ENCODE data around the gene LY9. TPM values are rescaled to one million over a fixed set of nuclear protein-coding genes. Genes with fewer than 3 reads are reported as not detected.

The LY9 gene
- total RNA-seq, 2 experiments from 2014 or later, result 19.5 to 19.6 TPM

DNA sequence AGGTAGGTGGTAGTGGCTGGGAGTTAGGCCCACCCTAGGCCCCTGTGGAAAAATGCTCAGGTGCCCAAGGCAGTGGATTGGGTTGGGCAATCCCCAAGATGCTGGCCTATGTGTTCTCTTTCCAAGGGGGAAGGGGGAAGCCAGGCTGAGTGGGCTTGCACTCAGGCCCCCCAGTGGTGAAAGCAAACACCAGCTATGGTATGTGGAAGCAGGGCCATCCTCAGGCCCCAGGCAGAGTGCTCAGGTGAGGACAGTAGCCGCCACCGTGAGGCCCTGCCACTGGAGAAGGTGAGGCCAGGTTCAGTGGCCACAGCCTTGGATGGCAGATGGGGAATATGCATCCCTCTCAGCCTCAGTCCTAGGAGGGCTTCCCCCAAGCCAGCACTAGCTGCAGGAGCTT, 11.8 kb downstream of the LY9 start:
- CTCF ChIA-PET, result interaction anchor here (0.5 to 2.5 kb wide), 8 partner anchors 19 to 395 kb away, joined by 3 to 16 read pairs (median 5); no protein-coding TSS in a partner anchor
- H3K4me1 Mint-ChIP-seq (ENCODE audit: low read depth), result peaks cover 82% of the 10 kb centered on the region
- no peak overlapping the region for H3K27ac Mint-ChIP-seq
- intact Hi-C loops (cut with micrococcal nuclease), result loop anchor here (10.0 kb wide), 1 partner anchor 883 kb away; the partner anchor contains the start of gene TAGLN2
- peaks cover 33% of the 10 kb centered on the region for H3K36me3 Mint-ChIP-seq (ENCODE audit: low read depth)
- no peak overlapping the region for H3K4me3 Mint-ChIP-seq
- H3K27me3 Mint-ChIP-seq (ENCODE audit: low read depth), result no peaks in the 10 kb centered on the region
- no peak for DNase-seq
- peaks cover 16% of the 10 kb centered on the region for H3K9me3 Mint-ChIP-seq

DNA sequence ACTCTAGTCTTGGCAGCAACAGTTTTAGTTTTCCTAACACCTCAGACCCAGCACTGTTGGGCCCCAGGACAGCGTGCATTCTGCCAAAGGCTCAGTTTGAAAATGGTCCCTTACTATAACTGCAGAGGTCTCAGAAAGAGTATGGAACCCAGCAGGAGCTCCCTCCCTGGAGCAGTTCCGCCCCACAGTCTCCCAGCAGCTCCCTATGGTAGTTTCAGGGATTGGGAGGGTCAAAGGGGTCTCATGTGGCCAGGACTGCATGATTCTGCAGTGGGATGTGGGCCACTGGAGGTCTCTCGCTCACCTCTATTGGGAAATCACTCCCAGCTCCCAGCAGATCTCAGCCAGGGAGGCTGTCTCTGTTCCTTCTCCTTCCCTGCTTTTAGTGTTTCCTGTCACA, 12.3 kb downstream of the LY9 start:
- Mint-ChIP-seq H3K27ac (no peak overlapping the region), H3K36me3 (ENCODE audit: low read depth) (peaks cover 33% of the 10 kb centered on the region), H3K4me3 (no peak overlapping the region), H3K27me3 (ENCODE audit: low read depth) (no peaks in the 10 kb centered on the region), H3K9me3 (peaks cover 16% of the 10 kb centered on the region), H3K4me1 (ENCODE audit: low read depth) (peaks cover 84% of the 10 kb centered on the region)
- intact Hi-C loops (cut with micrococcal nuclease), result loop anchor here (10.0 kb wide), 1 partner anchor 883 kb away; the partner anchor contains the start of gene TAGLN2
- CTCF ChIA-PET, result interaction anchor here (0.5 to 2.5 kb wide), 8 partner anchors 18 to 394 kb away, joined by 3 to 16 read pairs (median 5); no protein-coding TSS in a partner anchor
- DNase-seq, result no peak

DNA sequence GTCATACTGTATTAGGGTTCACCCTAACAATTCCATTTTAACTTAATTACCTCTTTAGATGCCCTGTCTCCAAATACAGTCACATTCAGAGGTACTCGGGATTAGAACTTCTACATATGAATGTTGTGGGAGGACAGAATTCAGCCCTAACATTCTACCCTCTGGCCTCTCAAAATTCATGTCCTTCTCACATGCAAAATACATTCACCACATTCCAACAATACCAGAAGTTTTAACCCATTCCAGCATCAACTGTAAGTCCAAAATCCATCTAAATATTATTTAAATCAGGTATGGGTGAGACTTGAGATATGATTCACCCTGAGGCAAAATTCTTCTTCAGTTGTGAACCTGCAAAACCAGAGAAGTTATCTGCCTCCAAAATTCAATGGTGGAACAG, 14.5 kb downstream of the LY9 start:
- CTCF ChIA-PET, result interaction anchor here (1.3 kb wide), 1 partner anchor 12 kb away, joined by 4 read pairs; no protein-coding TSS in a partner anchor
- no peak overlapping the region for H3K27ac Mint-ChIP-seq

DNA sequence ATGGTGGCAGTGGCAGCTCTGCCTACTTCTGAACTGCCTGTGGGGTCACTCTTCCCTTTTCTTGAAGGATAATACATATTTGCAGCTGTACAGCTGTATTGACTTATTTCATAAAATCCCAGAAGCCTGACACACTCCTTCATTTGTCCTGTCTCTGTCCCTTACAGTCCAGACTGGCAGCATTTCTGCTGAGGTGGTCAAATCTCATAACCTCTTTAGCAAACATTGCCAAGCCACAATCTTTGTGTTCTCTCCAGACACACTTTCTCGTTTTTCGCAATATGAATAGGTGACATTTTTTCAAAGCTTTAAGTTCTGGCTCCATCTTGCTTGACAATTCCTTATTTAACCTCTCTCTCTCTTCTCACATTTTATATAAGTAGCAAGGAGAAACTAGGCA, 15.2 kb downstream of the LY9 start:
- Mint-ChIP-seq H3K4me3 (no peak overlapping the region), H3K36me3 (ENCODE audit: low read depth) (peaks cover 20% of the 10 kb centered on the region), H3K4me1 (ENCODE audit: low read depth) (peaks cover 62% of the 10 kb centered on the region), H3K9me3 (peaks cover 10% of the 10 kb centered on the region), H3K27me3 (ENCODE audit: low read depth) (no peaks in the 10 kb centered on the region), H3K27ac (peak overlapping the region; percentile 10)
- intact Hi-C loops (cut with micrococcal nuclease), result loop anchor here (1.0 to 5.0 kb wide), 2 partner anchors 13 to 34 kb away; no protein-coding TSS in a partner anchor
- CTCF ChIA-PET, result interaction anchor here (0.6 to 1.9 kb wide), 8 partner anchors 11 to 140 kb away, joined by 3 to 10 read pairs (median 4); no protein-coding TSS in a partner anchor
- no peak for DNase-seq

More for the DNA sequence above, 14.5 kb downstream of the LY9 start:
- H3K36me3 Mint-ChIP-seq (ENCODE audit: low read depth), result peaks cover 23% of the 10 kb centered on the region
- no peak overlapping the region for H3K4me3 Mint-ChIP-seq
- no peak for DNase-seq
- H3K27me3 Mint-ChIP-seq (ENCODE audit: low read depth), result no peaks in the 10 kb centered on the region
- H3K4me1 Mint-ChIP-seq (ENCODE audit: low read depth), result peaks cover 68% of the 10 kb centered on the region
- H3K9me3 Mint-ChIP-seq, result peaks cover 15% of the 10 kb centered on the region
- intact Hi-C loops (cut with micrococcal nuclease), result loop anchor here (5.0 kb wide), 1 partner anchor 33 kb away; no protein-coding TSS in a partner anchor

DNA sequence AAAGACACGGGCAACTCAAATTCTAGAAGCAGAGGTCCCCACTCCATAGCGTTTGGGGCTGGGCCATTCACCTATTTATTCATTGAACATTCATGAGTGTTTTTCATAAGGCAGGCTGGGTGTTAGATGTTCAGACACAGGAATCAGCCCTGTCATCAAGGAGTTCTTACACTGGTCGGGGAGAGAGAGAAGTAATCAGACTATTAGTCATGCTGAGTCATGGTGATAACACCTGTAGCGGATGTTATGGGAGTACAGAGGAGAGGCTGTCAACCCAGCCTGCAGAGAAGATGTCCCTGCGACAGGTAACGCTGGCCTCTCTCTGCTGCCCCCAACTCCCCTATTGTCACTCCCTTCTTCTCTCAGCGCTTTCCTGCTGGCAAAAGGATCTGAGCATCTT, 17.2 kb downstream of the LY9 start:
- intact Hi-C loops (cut with micrococcal nuclease), result loop anchor here (5.0 kb wide), 1 partner anchor 36 kb away; no protein-coding TSS in a partner anchor
- DNase-seq, result peak; percentile 34
- Mint-ChIP-seq H3K4me3 (no peak overlapping the region), H3K36me3 (ENCODE audit: low read depth) (peaks cover 7% of the 10 kb centered on the region), H3K4me1 (ENCODE audit: low read depth) (peaks cover 44% of the 10 kb centered on the region), H3K9me3 (no peaks in the 10 kb centered on the region), H3K27ac (peak overlapping the region; percentile 47), H3K27me3 (ENCODE audit: low read depth) (no peaks in the 10 kb centered on the region)
- CTCF ChIA-PET, result interaction anchor here (1.0 kb wide), 1 partner anchor 22 kb away, joined by 4 read pairs; no protein-coding TSS in a partner anchor

DNA sequence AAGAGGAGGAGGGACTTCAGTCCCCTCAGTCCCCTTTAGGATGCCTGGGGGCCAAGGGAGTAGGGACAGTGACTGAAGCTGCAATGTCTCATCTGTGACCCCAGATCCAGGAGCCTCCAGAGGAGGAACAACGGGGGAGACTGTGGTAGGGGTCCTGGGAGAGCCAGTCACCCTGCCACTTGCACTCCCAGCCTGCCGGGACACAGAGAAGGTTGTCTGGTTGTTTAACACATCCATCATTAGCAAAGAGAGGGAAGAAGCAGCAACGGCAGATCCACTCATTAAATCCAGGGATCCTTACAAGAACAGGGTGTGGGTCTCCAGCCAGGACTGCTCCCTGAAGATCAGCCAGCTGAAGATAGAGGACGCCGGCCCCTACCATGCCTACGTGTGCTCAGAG, 18.3 kb downstream of the LY9 start:
- H3K4me1 Mint-ChIP-seq (ENCODE audit: low read depth), result peaks cover 38% of the 10 kb centered on the region
- no peak overlapping the region for H3K4me3 Mint-ChIP-seq
- CTCF ChIA-PET, result interaction anchor here (0.9 to 1.0 kb wide), 2 partner anchors 20 to 70 kb away, joined by 3 to 4 read pairs; no protein-coding TSS in a partner anchor
- H3K9me3 Mint-ChIP-seq, result no peaks in the 10 kb centered on the region
- no peak overlapping the region for H3K27ac Mint-ChIP-seq
- peaks cover 11% of the 10 kb centered on the region for H3K36me3 Mint-ChIP-seq (ENCODE audit: low read depth)
- no peaks in the 10 kb centered on the region for H3K27me3 Mint-ChIP-seq (ENCODE audit: low read depth)
- intact Hi-C loops (cut with micrococcal nuclease), result loop anchor here (5.0 kb wide), 1 partner anchor 37 kb away; no protein-coding TSS in a partner anchor
- DNase-seq, result no peak

DNA sequence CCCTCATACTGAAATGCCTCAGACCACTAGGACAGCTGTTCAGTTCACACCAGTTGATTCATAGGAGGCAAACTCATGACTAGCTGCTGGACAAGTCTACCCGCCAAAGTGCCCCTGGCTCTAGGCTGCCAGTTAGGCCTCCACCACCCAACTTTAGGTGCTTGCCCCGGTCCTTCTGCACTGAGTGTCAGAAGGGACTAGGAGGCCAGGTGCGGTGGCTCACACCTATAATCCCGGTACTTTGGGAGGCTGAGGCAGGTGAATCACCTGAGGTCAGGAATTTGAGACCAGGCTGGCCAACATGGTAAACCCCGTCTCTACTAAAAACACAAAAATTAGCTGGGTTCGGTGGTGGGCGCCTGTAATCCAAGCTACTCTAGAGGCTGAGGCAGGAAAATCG, 18.9 kb downstream of the LY9 start:
- peaks cover 34% of the 10 kb centered on the region for H3K4me1 Mint-ChIP-seq (ENCODE audit: low read depth)
- CTCF ChIA-PET, result interaction anchor here (0.6 to 0.9 kb wide), 3 partner anchors 9 to 139 kb away, joined by 3 to 5 read pairs (median 3); no protein-coding TSS in a partner anchor
- peaks cover 9% of the 10 kb centered on the region for H3K36me3 Mint-ChIP-seq (ENCODE audit: low read depth)
- DNase-seq, result no peak
- no peaks in the 10 kb centered on the region for H3K9me3 Mint-ChIP-seq
- no peak overlapping the region for H3K27ac Mint-ChIP-seq
- intact Hi-C loops (cut with micrococcal nuclease), result loop anchor here (5.0 kb wide), 1 partner anchor 38 kb away; no protein-coding TSS in a partner anchor
- no peak overlapping the region for H3K4me3 Mint-ChIP-seq
- no peaks in the 10 kb centered on the region for H3K27me3 Mint-ChIP-seq (ENCODE audit: low read depth)

DNA sequence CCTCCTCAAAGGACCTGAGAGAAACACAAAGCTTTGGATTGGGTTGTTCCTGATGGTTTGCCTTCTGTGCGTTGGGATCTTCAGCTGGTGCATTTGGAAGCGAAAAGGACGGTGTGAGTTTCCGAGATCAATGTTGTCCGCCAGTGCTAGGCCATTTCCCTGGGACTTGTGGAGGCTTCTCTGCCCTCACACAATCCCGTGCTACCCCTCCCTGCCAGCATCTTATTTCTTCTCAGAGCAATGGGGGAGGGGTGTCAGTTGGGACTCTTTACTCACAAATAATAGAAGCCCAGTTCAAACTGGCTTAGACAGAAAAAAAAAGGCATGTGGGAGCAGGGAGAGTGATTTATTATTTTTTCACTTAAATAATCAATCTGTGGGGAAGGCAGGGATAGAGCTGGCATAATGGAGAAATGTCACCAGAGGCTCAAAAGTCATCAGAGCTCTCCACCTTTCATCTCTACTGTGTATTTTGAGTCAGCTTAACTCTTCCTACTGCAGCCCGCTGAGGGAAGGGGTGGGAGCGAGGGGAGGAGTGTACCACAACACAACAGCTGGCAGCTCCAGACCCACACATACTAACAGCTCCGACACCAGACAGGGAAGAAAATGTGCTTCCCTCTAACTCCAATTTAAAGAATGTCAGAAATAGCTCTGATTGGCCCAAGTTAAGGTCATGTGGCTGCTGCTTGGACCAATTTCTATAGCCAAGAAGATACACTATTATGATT, 22.4 kb downstream of the LY9 start:
- Mint-ChIP-seq H3K36me3 (ENCODE audit: low read depth) (peaks cover 7% of the 10 kb centered on the region), H3K4me3 (no peak overlapping the region), H3K27ac (no peak overlapping the region), H3K27me3 (ENCODE audit: low read depth) (no peaks in the 10 kb centered on the region), H3K4me1 (ENCODE audit: low read depth) (peaks cover 4% of the 10 kb centered on the region), H3K9me3 (no peaks in the 10 kb centered on the region)
- intact Hi-C loops (cut with micrococcal nuclease), result no loop called here
- CTCF ChIA-PET, result interaction anchor here (0.6 to 1.5 kb wide), 10 partner anchors 12 to 279 kb away, joined by 3 to 7 read pairs (median 4); no protein-coding TSS in a partner anchor
- DNase-seq, result no peak

DNA sequence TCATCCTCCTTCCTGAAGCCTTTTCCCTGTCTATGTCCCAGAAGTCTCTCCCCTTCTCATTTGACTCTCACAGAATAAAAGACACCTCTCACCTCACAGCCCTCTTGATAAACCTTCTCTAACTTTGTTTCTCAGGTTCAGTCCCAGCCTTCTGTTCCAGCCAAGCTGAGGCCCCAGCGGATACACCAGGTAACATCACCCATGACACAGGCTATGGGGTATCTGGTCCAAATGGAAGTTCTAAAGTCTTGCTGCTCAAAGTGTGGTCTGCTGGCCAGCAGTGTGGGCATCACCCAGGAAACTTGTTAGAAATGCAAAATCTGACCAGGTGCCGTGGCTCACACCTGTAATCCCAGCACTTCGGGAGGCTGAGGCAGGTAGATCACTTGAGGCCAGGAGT, 23.2 kb downstream of the LY9 start:
- H3K27ac Mint-ChIP-seq, result peak overlapping the region; percentile 11
- intact Hi-C loops (cut with micrococcal nuclease), result no loop called here
- no peak overlapping the region for H3K4me3 Mint-ChIP-seq
- no peaks in the 10 kb centered on the region for H3K9me3 Mint-ChIP-seq
- no peaks in the 10 kb centered on the region for H3K4me1 Mint-ChIP-seq (ENCODE audit: low read depth)
- CTCF ChIA-PET, result interaction anchor here (0.7 to 1.5 kb wide), 7 partner anchors 16 to 278 kb away, joined by 3 to 8 read pairs (median 5); no protein-coding TSS in a partner anchor
- peaks cover 7% of the 10 kb centered on the region for H3K36me3 Mint-ChIP-seq (ENCODE audit: low read depth)
- H3K27me3 Mint-ChIP-seq (ENCODE audit: low read depth), result no peaks in the 10 kb centered on the region
- no peak for DNase-seq

DNA sequence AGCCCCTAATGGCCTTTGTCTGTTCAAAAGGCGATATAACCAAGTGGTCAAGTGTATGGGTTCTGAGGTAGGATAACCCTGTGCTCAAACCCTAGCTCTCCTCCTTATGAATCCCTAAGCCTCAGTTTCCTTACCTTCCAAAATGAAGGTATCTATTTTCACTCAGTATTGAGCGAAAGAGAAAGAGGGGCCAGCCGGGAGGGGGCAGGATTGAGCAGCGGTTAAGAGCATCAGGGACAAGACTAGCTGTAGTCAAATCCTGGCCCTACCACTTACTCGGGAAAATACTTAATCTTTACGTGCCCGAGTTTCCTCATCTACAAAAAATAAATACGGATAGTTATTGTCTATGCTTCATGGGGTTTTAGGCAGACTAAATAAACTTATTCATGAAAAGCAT, 25.7 kb downstream of the LY9 start:
- DNase-seq, result no peak
- peaks cover 10% of the 10 kb centered on the region for H3K36me3 Mint-ChIP-seq (ENCODE audit: low read depth)
- H3K9me3 Mint-ChIP-seq, result no peaks in the 10 kb centered on the region
- no peak overlapping the region for H3K27ac Mint-ChIP-seq
- CTCF ChIA-PET, result interaction anchor here (0.6 to 1.8 kb wide), 6 partner anchors 10 to 133 kb away, joined by 3 to 7 read pairs (median 4); partner anchors contain the start of gene ITLN2
- intact Hi-C loops (cut with micrococcal nuclease), result no loop called here
- H3K4me3 Mint-ChIP-seq, result no peak overlapping the region
- H3K27me3 Mint-ChIP-seq (ENCODE audit: low read depth), result no peaks in the 10 kb centered on the region
- no peaks in the 10 kb centered on the region for H3K4me1 Mint-ChIP-seq (ENCODE audit: low read depth)

DNA sequence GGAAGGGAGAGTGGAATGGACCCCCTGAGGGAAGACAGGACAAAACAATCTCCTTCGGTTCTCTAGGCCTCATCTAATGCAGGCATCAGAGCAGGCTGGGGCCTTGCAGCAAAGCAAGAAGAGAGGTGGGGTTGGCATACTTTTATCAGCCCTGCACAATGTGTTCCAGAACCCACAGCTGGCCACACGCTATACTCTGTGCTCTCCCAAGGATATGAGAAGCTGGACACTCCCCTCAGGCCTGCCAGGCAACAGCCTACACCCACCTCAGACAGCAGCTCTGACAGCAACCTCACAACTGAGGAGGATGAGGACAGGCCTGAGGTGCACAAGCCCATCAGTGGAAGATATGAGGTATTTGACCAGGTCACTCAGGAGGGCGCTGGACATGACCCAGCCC, 27.3 kb downstream of the LY9 start:
- no peaks in the 10 kb centered on the region for H3K27me3 Mint-ChIP-seq (ENCODE audit: low read depth)
- intact Hi-C loops (cut with micrococcal nuclease), result no loop called here
- CTCF ChIA-PET, result interaction anchor here (1.0 to 1.5 kb wide), 2 partner anchors 17 to 46 kb away, joined by 3 to 4 read pairs; no protein-coding TSS in a partner anchor
- H3K27ac Mint-ChIP-seq, result peak overlapping the region; percentile 11
- H3K4me1 Mint-ChIP-seq (ENCODE audit: low read depth), result no peaks in the 10 kb centered on the region
- peaks cover 10% of the 10 kb centered on the region for H3K36me3 Mint-ChIP-seq (ENCODE audit: low read depth)
- DNase-seq, result no peak
- no peak overlapping the region for H3K4me3 Mint-ChIP-seq
- H3K9me3 Mint-ChIP-seq, result no peaks in the 10 kb centered on the region

DNA sequence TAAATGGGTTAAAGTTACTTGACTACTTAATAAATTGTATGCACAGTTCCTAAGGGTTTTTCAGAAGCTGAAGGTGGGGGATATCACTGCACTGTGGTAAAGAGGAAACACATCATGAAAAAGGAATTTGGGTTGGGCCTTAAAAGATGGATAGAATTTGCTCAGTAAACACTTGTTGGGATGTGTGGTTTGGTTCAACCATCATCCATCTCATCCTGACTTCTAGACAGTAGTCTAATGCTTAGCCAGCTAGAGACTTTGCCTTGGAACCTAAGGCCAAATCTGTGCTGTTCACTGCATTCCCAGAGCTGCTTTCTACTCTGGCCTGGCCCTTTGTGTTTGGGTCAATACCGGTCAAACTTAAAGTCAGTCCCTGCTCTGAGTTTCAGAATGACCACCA, 30.6 kb downstream of the LY9 start:
- H3K27me3 Mint-ChIP-seq (ENCODE audit: low read depth), result no peaks in the 10 kb centered on the region
- intact Hi-C loops (cut with micrococcal nuclease), result no loop called here
- CTCF ChIA-PET, result interaction anchor here (1.1 to 7.3 kb wide), 6 partner anchors 9 to 125 kb away, joined by 3 to 107 read pairs (median 4); no protein-coding TSS in a partner anchor
- H3K4me3 Mint-ChIP-seq, result no peak overlapping the region
- H3K4me1 Mint-ChIP-seq (ENCODE audit: low read depth), result peaks cover 7% of the 10 kb centered on the region
- DNase-seq, result no peak
- H3K9me3 Mint-ChIP-seq, result no peaks in the 10 kb centered on the region
- H3K36me3 Mint-ChIP-seq (ENCODE audit: low read depth), result peaks cover 6% of the 10 kb centered on the region
- no peak overlapping the region for H3K27ac Mint-ChIP-seq
